HEK293 (cell line): ENCODE measurements around the gene WDR17.
A peak's percentile ranks its signal among the peaks of the same experiment; 100 is the strongest.

Experiments used
- CTCF ChIA-PET: fragments of 350-600 bp; formaldehyde crosslinking; extraction: SDS; loops from one replicate; lab custom pipeline; 2021; ENCODE audit warnings: antibody characterized with exemption; lab: Yijun Ruan, JAX
- POLR2A ChIA-PET: fragments of 300-600 bp; formaldehyde crosslinking; extraction: SDS; loops from one replicate; lab custom pipeline; 2020; ENCODE audit warnings: antibody characterized with exemption, inconsistent platforms; lab: Yijun Ruan, JAX
- H3K27ac ChIP-seq: fragments of 200-500 bp; sonication (Bioruptor generic); 2 replicates; pipeline ENCODE4 v1.5.1; 2014; ENCODE audit warnings: low read depth, low read length, control low read depth, inconsistent platforms; ENCODE audit errors: extremely low read depth
- H3K36me3 ChIP-seq, 2 experiments: fragments of 200-500 bp in 1 of 2; sonication (Bioruptor generic) in 1 of 2; 1 replicate in 1 of 2; 2 replicates in 1 of 2; pipeline ENCODE4 v1.5.1; 2014 to 2017; ENCODE audit warnings: inconsistent platforms in 2 of 2, low read length in 2 of 2; ENCODE audit not compliant: control insufficient read depth in 2 of 2, insufficient read depth in 1 of 2
- H3K4me1 ChIP-seq: fragments of 200-500 bp; sonication (Bioruptor generic); 2 replicates; pipeline ENCODE4 v1.5.1; 2014; ENCODE audit warnings: mild to moderate bottlenecking, low read length, inconsistent platforms; ENCODE audit not compliant: control insufficient read depth, insufficient read depth
- H3K4me3 ChIP-seq: 2 replicates; pipeline ENCODE4 v1.5.1; 2011; ENCODE audit warnings: low read depth, mild to moderate bottlenecking, control low read depth, low read length, moderate library complexity
- H3K9me3 ChIP-seq: fragments of 200-500 bp; sonication (Bioruptor generic); 2 replicates; pipeline ENCODE4 v1.5.1; 2014; ENCODE audit warnings: low read depth, low read length, inconsistent platforms; ENCODE audit not compliant: control insufficient read depth, insufficient read depth
- EGR2 ChIP-seq: fragments of 450-650 bp; formaldehyde crosslinking; IDR thresholded peaks from 2 replicates; pipeline ENCODE4 v1.5.1; 2016; ENCODE audit warnings: low read depth, missing biosample characterization, missing genetic modification characterization
- HOXC10 ChIP-seq: sonication (generic); formaldehyde crosslinking; IDR thresholded peaks from 2 replicates; pipeline ENCODE4 v1.8.1; 2023; ENCODE audit warnings: mild to moderate bottlenecking, missing genetic modification reagents
- IKZF3 ChIP-seq: fragments of 450-650 bp; IDR thresholded peaks from 2 replicates; pipeline ENCODE4 v1.5.0; 2018; ENCODE audit warnings: missing biosample characterization, mild to moderate bottlenecking, missing genetic modification characterization, moderate library complexity
- SP2 ChIP-seq: fragments of 450-650 bp; formaldehyde crosslinking; IDR thresholded peaks from 2 replicates; pipeline ENCODE4 v1.5.1; 2016; ENCODE audit warnings: missing biosample characterization, missing genetic modification characterization
- WT1 ChIP-seq: fragments of 450-650 bp; formaldehyde crosslinking; IDR thresholded peaks from 2 replicates; pipeline ENCODE4 v1.5.1; 2016; ENCODE audit warnings: missing biosample characterization, missing genetic modification characterization
- YY1 ChIP-seq: fragments of 450-650 bp; formaldehyde crosslinking; IDR thresholded peaks from 2 replicates; pipeline ENCODE4 v1.5.1; 2018; ENCODE audit warnings: missing biosample characterization, missing genetic modification characterization
- ZBTB10 ChIP-seq: fragments of 450-650 bp; formaldehyde crosslinking; IDR thresholded peaks from 2 replicates; pipeline ENCODE4 v1.5.1; 2016; ENCODE audit warnings: missing biosample characterization, missing genetic modification characterization
- ZFHX2 ChIP-seq: fragments of 450-650 bp; formaldehyde crosslinking; conservative IDR thresholded peaks from 2 replicates; pipeline ENCODE4 v1.5.1; 2016; ENCODE audit warnings: missing biosample characterization, missing genetic modification characterization
- ZNF202 ChIP-seq: fragments of 450-650 bp; formaldehyde crosslinking; IDR thresholded peaks from 2 replicates; pipeline ENCODE4 v1.5.1; 2016; ENCODE audit warnings: missing biosample characterization, missing genetic modification characterization, borderline replicate concordance
- ZNF211 ChIP-seq: fragments of 450-650 bp; formaldehyde crosslinking; IDR thresholded peaks from 2 replicates; pipeline ENCODE4 v1.5.1; 2016; ENCODE audit warnings: low read depth, missing biosample characterization, missing genetic modification characterization
- ZNF292 ChIP-seq: fragments of 450-650 bp; formaldehyde crosslinking; IDR thresholded peaks from 2 replicates; pipeline ENCODE4 v1.5.1; 2016; ENCODE audit warnings: low read depth, missing biosample characterization, missing genetic modification characterization, borderline replicate concordance
- ZNF37A ChIP-seq: fragments of 450-650 bp; IDR thresholded peaks from 2 replicates; pipeline ENCODE4 v1.5.1; 2018; ENCODE audit warnings: missing biosample characterization, missing genetic modification characterization
- ZNF548 ChIP-seq: fragments of 450-650 bp; formaldehyde crosslinking; IDR thresholded peaks from 2 replicates; pipeline ENCODE4 v1.5.1; 2016; ENCODE audit warnings: missing biosample characterization, missing genetic modification characterization
- ZNF558 ChIP-seq: fragments of 450-650 bp; formaldehyde crosslinking; IDR thresholded peaks from 2 replicates; pipeline ENCODE4 v1.5.1; 2016; ENCODE audit warnings: missing biosample characterization, missing genetic modification characterization
- ZNF660 ChIP-seq: fragments of 450-650 bp; IDR thresholded peaks from 2 replicates; pipeline ENCODE4 v1.5.1; 2018; ENCODE audit warnings: missing biosample characterization, mild to moderate bottlenecking, missing genetic modification characterization
- ZNF670 ChIP-seq: fragments of 450-650 bp; formaldehyde crosslinking; IDR thresholded peaks from 2 replicates; pipeline ENCODE4 v1.5.1; 2016; ENCODE audit warnings: missing biosample characterization, missing genetic modification characterization, low read depth
- ZNF677 ChIP-seq: fragments of 450-650 bp; IDR thresholded peaks from 2 replicates; pipeline ENCODE4 v1.5.0; 2018; ENCODE audit warnings: missing biosample characterization, mild to moderate bottlenecking, missing genetic modification characterization, moderate library complexity
- ZNF776 ChIP-seq: fragments of 450-650 bp; formaldehyde crosslinking; IDR thresholded peaks from 2 replicates; pipeline ENCODE4 v1.5.0; 2017; ENCODE audit warnings: missing biosample characterization, missing genetic modification characterization, borderline replicate concordance
- TF ChIP-seq, protein P1 (sequence below): fragments of 450-650 bp; formaldehyde crosslinking; IDR thresholded peaks from 2 replicates; pipeline ENCODE4 v1.5.1; 2016; ENCODE audit warnings: missing biosample characterization, missing genetic modification characterization, low read depth

Gene WDR17

GRCh38 chr4:176038789-176039188, 26.9 kb upstream of the WDR17 start (continued):
- TF ChIP-seq YY1 (tag by site-specific recombination) = no peak

DNA sequence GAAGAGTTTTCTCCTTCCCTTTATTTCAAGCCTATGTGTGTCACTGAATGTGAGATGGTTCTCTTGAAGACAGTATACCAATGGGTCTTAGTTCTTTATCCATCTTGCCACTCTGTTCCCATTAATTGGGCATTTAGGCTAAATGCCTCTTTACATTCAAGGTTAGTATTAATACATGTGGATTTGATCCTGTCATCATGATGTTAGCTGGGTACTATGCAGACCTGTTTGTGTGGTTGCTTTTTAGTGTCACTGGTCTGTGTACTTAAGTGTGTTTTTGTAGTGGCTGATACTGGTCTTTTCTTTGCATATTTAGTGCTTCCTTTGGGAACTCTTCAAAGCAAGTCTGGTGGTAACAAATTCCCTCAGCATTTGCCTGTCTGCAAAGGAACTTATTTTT, 23.4 kb upstream of the WDR17 start:
- no peaks in the 10 kb centered on the region for H3K9me3 ChIP-seq
- TF ChIP-seq ZNF558 (tag by site-specific recombination) = peak; percentile 93
- TF ChIP-seq SP2 (tag by site-specific recombination) = no peak
- TF ChIP-seq, all 188 proteins: peak for 1
- H3K36me3 ChIP-seq = no peaks in the 10 kb centered on the region
- ChIA-PET POLR2A (no interaction called here), CTCF (interaction anchor here (0.6 kb wide), 1 partner anchor 98 kb away, joined by 3 read pairs; no protein-coding TSS in a partner anchor)
- no peak overlapping the region for H3K27ac ChIP-seq
- H3K4me1 ChIP-seq = no peaks in the 10 kb centered on the region
- no peak overlapping the region for H3K4me3 ChIP-seq

GRCh38 chr4:176043838-176044588, 21.6 kb upstream of the WDR17 start:
- H3K4me3 ChIP-seq = no peak overlapping the region
- no peaks in the 10 kb centered on the region for H3K36me3 ChIP-seq
- no peaks in the 10 kb centered on the region for H3K4me1 ChIP-seq
- no peaks in the 10 kb centered on the region for H3K9me3 ChIP-seq
- ChIA-PET POLR2A (no interaction called here), CTCF (interaction anchor here (0.6 kb wide), 1 partner anchor 14 kb away, joined by 6 read pairs; no protein-coding TSS in a partner anchor)
- H3K27ac ChIP-seq = no peak overlapping the region
- no peak for TF ChIP-seq ZNF677 (tag by site-specific recombination)
- peak; percentile 50 for TF ChIP-seq EGR2
- no peak for TF ChIP-seq ZNF670
- TF ChIP-seq ZNF37A (tag by site-specific recombination) = no peak
- peak; percentile 44 for TF ChIP-seq ZFHX2
- no peak for TF ChIP-seq ZNF660 (tag by site-specific recombination)

- Histone ChIP-seq H3K4me3 (no peak overlapping the region), H3K4me1 (no peaks in the 10 kb centered on the region), H3K27ac (no peak overlapping the region), H3K36me3 (no peaks in the 10 kb centered on the region), H3K9me3 (no peaks in the 10 kb centered on the region)
- TF ChIP-seq WT1 (no peak), ZNF548 (tag by site-specific recombination) (no peak), ZNF211 (tag by site-specific recombination) (no peak), IKZF3 (tag by site-specific recombination) (no peak), ZNF776 (tag by site-specific recombination) (no peak), ZBTB10 (no peak), ZNF202 (tag by site-specific recombination) (no peak), ZNF292 (no peak), HOXC10 (CRISPR knock-in tag) (no peak)
- TF ChIP-seq, protein P1, sequence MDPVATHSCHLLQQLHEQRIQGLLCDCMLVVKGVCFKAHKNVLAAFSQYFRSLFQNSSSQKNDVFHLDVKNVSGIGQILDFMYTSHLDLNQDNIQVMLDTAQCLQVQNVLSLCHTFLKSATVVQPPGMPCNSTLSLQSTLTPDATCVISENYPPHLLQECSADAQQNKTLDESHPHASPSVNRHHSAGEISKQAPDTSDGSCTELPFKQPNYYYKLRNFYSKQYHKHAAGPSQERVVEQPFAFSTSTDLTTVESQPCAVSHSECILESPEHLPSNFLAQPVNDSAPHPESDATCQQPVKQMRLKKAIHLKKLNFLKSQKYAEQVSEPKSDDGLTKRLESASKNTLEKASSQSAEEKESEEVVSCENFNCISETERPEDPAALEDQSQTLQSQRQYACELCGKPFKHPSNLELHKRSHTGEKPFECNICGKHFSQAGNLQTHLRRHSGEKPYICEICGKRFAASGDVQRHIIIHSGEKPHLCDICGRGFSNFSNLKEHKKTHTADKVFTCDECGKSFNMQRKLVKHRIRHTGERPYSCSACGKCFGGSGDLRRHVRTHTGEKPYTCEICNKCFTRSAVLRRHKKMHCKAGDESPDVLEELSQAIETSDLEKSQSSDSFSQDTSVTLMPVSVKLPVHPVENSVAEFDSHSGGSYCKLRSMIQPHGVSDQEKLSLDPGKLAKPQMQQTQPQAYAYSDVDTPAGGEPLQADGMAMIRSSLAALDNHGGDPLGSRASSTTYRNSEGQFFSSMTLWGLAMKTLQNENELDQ (tag by site-specific recombination) = no peak
- CTCF ChIA-PET = interaction anchor here (0.6 kb wide), 1 partner anchor 13 kb away, joined by 6 read pairs; no protein-coding TSS in a partner anchor
- POLR2A ChIA-PET = no interaction called here
Measured at GRCh38 chr4:176044589-176044951, 21.1 kb upstream of the WDR17 start.
